Vagina (tissue), 2 donors: ENCODE data around the gene TWF2.

Experiments
- CTCF ChIP-seq, 3 experiments: fragments of 450-650 bp in 2 of 3; fragments of 200-600 bp in 1 of 3; sonication (generic) in 1 of 3; IDR thresholded peaks; one replicate each; pipeline ENCODE4 v1.5.1; 2017 to 2019; ENCODE audit warnings: antibody characterized with exemption in 3 of 3, mild to moderate bottlenecking in 2 of 3, moderate library complexity in 2 of 3
- POLR2A ChIP-seq, 2 donors: fragments of 450-650 bp; IDR thresholded peaks; one replicate each; pipeline ENCODE4 v1.6.1; 2017; ENCODE audit warnings: antibody characterized with exemption in 2 of 2, mild to moderate bottlenecking in 2 of 2, moderate library complexity in 2 of 2

GRCh38 chr3:52256622-52257021 is 17.7 kb upstream of the TWF2 start:
- TF ChIP-seq POLR2A (IDR thresholded peaks at IDR 0.05) (no peak), CTCF (IDR thresholded peaks at IDR 0.05) (no peak)
